Activated CD8-positive, alpha-beta memory T cell treated with anti-CD3 and anti-CD28 coated beads, Interleukin-2, amount 50 U/mL, for 24 hours (primary cell): ENCODE data around the gene TNS3.

Source experiments
- DNase-seq: peaks from one replicate; pipeline ENCODE4 v3.0.0-alpha.2; 2020; ENCODE audit errors: extremely low read depth

The TNS3 gene

GRCh38 chr7:47385536-47386125 lies 196.3 kb downstream of the TNS3 start:
- DNase-seq, result no peak

- no peak for DNase-seq
Observed at GRCh38 chr7:47384755-47385535, 197.0 kb downstream of the TNS3 start.

GRCh38 chr7:47383696-47384445 lies 198.0 kb downstream of the TNS3 start:
- DNase-seq, result no peak

GRCh38 chr7:47383072-47383471 lies 198.8 kb downstream of the TNS3 start:
- no peak for DNase-seq

- no peak for DNase-seq
Observed at GRCh38 chr7:47382200-47382599, 199.7 kb downstream of the TNS3 start.

- no peak for DNase-seq
Observed at GRCh38 chr7:47381134-47381495, 200.8 kb downstream of the TNS3 start.

- DNase-seq, result no peak
Observed at GRCh38 chr7:47380325-47381133, 201.4 kb downstream of the TNS3 start.

GRCh38 chr7:47379629-47380324 lies 202.1 kb downstream of the TNS3 start:
- DNase-seq, result no peak

- no peak for DNase-seq
Observed at GRCh38 chr7:47378728-47379395, 203.0 kb downstream of the TNS3 start.

- DNase-seq, result no peak
Observed at GRCh38 chr7:47377741-47378140, 204.2 kb downstream of the TNS3 start.

GRCh38 chr7:47376991-47377616 lies 204.8 kb downstream of the TNS3 start:
- no peak for DNase-seq

GRCh38 chr7:47375121-47375938 lies 206.6 kb downstream of the TNS3 start:
- DNase-seq, result no peak

GRCh38 chr7:47374538-47374937 lies 207.4 kb downstream of the TNS3 start:
- DNase-seq, result no peak

GRCh38 chr7:47373871-47374451 lies 207.9 kb downstream of the TNS3 start:
- no peak for DNase-seq

- no peak for DNase-seq
Observed at GRCh38 chr7:47371733-47372368, 210.1 kb downstream of the TNS3 start.

- no peak for DNase-seq
Observed at GRCh38 chr7:47371317-47371716, 210.6 kb downstream of the TNS3 start.

- DNase-seq, result no peak
Observed at GRCh38 chr7:47370461-47371042, 211.4 kb downstream of the TNS3 start.

GRCh38 chr7:47369736-47370135 lies 212.2 kb downstream of the TNS3 start:
- DNase-seq, result no peak
